K562 (cell line): ENCODE results near the gene SLC45A3. TPM values are rescaled to one million over a fixed set of nuclear protein-coding genes. Genes with fewer than 3 reads are reported as not detected.

Experiments used
- ARID3A ChIP-seq: IDR thresholded peaks from 2 replicates; pipeline ENCODE4 v1.6.1; 2012; ENCODE audit warnings: low read depth, low read length, improper control_type of control experiment, borderline replicate concordance
- CBX2 ChIP-seq: fragments of 200-600 bp; sonication (generic); IDR thresholded peaks from one replicate; pipeline ENCODE4 v1.6.1; 2012; ENCODE audit warnings: mild to moderate bottlenecking, low read length, inconsistent platforms; ENCODE audit not compliant: insufficient read depth, poor library complexity, severe bottlenecking
- CREB3L1 ChIP-seq: fragments of 450-650 bp; IDR thresholded peaks from 2 replicates; pipeline ENCODE4 v1.6.1; 2014; ENCODE audit warnings: low read depth, mild to moderate bottlenecking, moderate library complexity, borderline replicate concordance
- E2F6 ChIP-seq, 2 experiments: IDR thresholded peaks; 2 replicates each; pipeline ENCODE4 v1.6.1; 2011; ENCODE audit warnings: borderline replicate concordance in 1 of 2, control low read depth in 1 of 2, low read depth in 1 of 2, low read length in 1 of 2, mild to moderate bottlenecking in 1 of 2, mixed read lengths in 1 of 2, moderate library complexity in 1 of 2; ENCODE audit not compliant: insufficient read depth in 1 of 2, insufficient read length in 1 of 2, poor library complexity in 1 of 2, severe bottlenecking in 1 of 2; ENCODE audit errors: extremely low read depth in 1 of 2
- EP400 ChIP-seq: fragments of 450-650 bp; IDR thresholded peaks from 2 replicates; pipeline ENCODE4 v1.6.1; 2017; ENCODE audit warnings: antibody characterized with exemption, mild to moderate bottlenecking, moderate library complexity
- ESRRA ChIP-seq: fragments of 450-650 bp; IDR thresholded peaks from 2 replicates; pipeline ENCODE4 v1.6.1; 2014; ENCODE audit warnings: low read depth, mild to moderate bottlenecking, moderate library complexity, borderline replicate concordance
- HNRNPLL ChIP-seq: fragments of 200-400 bp; formaldehyde crosslinking; IDR thresholded peaks from 2 replicates; pipeline ENCODE4 v1.6.1; 2017; ENCODE audit warnings: low read length, low read depth, mild to moderate bottlenecking; ENCODE audit not compliant: poor library complexity, severe bottlenecking
- MTF1 ChIP-seq: fragments of 250-450 bp; sonication (Bioruptor Pico); IDR thresholded peaks from 2 replicates; pipeline ENCODE4 v1.9.0; 2021; ENCODE audit warnings: moderate library complexity, mild to moderate bottlenecking, inconsistent platforms, borderline replicate concordance
- NR1H2 ChIP-seq: sonication (generic); formaldehyde crosslinking; IDR thresholded peaks from 2 replicates; pipeline ENCODE4 v1.4.0; 2020; ENCODE audit warnings: mild to moderate bottlenecking, missing genetic modification reagents
- OTX1 ChIP-seq: fragments of 450-650 bp; formaldehyde crosslinking; IDR thresholded peaks from 2 replicates; pipeline ENCODE4 v1.4.0; 2022; ENCODE audit warnings: mild to moderate bottlenecking
- RBM34 ChIP-seq: fragments of 200-400 bp; formaldehyde crosslinking; IDR thresholded peaks from 2 replicates; pipeline ENCODE4 v1.6.1; 2018; ENCODE audit warnings: low read length, borderline replicate concordance; ENCODE audit not compliant: insufficient read depth
- U2AF2 ChIP-seq: fragments of 200-400 bp; formaldehyde crosslinking; optimal IDR thresholded peaks from 2 replicates; pipeline ENCODE3; 2017; ENCODE audit warnings: low read depth, mild to moderate bottlenecking, low read length
- ZNF740 ChIP-seq, 3 experiments: fragments of 200-800 bp in 1 of 3; sonication (Bioruptor generic) in 1 of 3; sonication (generic) in 1 of 3; formaldehyde crosslinking in 1 of 3; IDR thresholded peaks; 2 replicates each; pipeline versions ENCODE4 v1.6.1 to v1.8.0; 2016 to 2022; ENCODE audit warnings: mild to moderate bottlenecking in 2 of 3, missing compliant biosample characterization in 2 of 3, missing genetic modification characterization in 2 of 3, missing genetic modification reagents in 1 of 3
- ZNF830 ChIP-seq: fragments of 250-450 bp; sonication (Bioruptor Pico); IDR thresholded peaks from 2 replicates; pipeline ENCODE4 v1.5.0; 2021; ENCODE audit warnings: mild to moderate bottlenecking
- polyA plus RNA-seq, 8 experiments: library from polyadenylated mRNA; depleted of rRNA in 4 of 8; stranded (reverse) in 5 of 8; unstranded in 3 of 8; fragments of >200 nt; fragmentation: Nextera tagmentation in 2 of 8; fragmentation: Illumina TruSeq in 1 of 8; extraction: Ambion mirVana in 2 of 8; extraction: Trizol in 1 of 8; gene quantifications; 2 replicates each; pipeline versions ENCODE4 v1.2.1 to v1.2.3, GENCODE V29; 2011 to 2014; ENCODE audit warnings: inconsistent platforms in 1 of 8, missing spikeins in 1 of 8
- total RNA-seq, 7 experiments: library from RNA; depleted of rRNA in 6 of 7; stranded (reverse); fragments of >200 nt in 6 of 7; fragmentation: Illumina TruSeq in 2 of 7; extraction: Trizol in 2 of 7; gene quantifications; 2 replicates each; pipeline versions ENCODE4 v1.2.1 to v1.2.3, GENCODE V29; 2011 to 2021; ENCODE audit warnings: low replicate concordance in 1 of 7

Gene SLC45A3
- total and polyA plus RNA-seq, 9 of the 15 experiments (the other 6 are each of a cell fraction or from before 2014, with no cell fraction given) = 0.06 to 3.3 (median 1.3) TPM

- TF ChIP-seq CREB3L1 = peak; percentile 78
- TF ChIP-seq U2AF2 = no peak
- peak; percentile 95 for TF ChIP-seq EP400
- no peak for TF ChIP-seq ZNF740 (CRISPR knock-in tag; IDR thresholded peaks at IDR 0.05)
- TF ChIP-seq ZNF740 (tag; IDR thresholded peaks at IDR 0.05) = 0 out of 4 replicates have a peak, but pooled peaks of 1 of the 2 experiments have one; percentile 20
- no peak for TF ChIP-seq ZNF830 (CRISPR knock-in tag)
- TF ChIP-seq RBM34 = no peak
- no peak for TF ChIP-seq OTX1 (CRISPR knock-in tag)
- TF ChIP-seq HNRNPLL = no peak
- peak; percentile 50; the same call in 1 of the 2 replicates for TF ChIP-seq ESRRA
- no peak for TF ChIP-seq ARID3A
- no peak for TF ChIP-seq CBX2
- TF ChIP-seq NR1H2 (CRISPR knock-in tag) = no peak
- TF ChIP-seq E2F6 (IDR thresholded peaks at IDR 0.05; ENCODE audit: borderline replicate concordance in 1 of 2, extremely low read depth in 1 of 2, insufficient read depth in 1 of 2, insufficient read length in 1 of 2, low read depth in 1 of 2, low read length in 1 of 2, poor library complexity in 1 of 2, severe bottlenecking in 1 of 2) = peak in 1 of 2 experiments; percentile 65
- no peak for TF ChIP-seq MTF1 (CRISPR knock-in tag)
These were observed 49.1 kb downstream of the SLC45A3 start (continued) for GRCh38 chr1:205631010-205631767.
